ENCODE data around the gene SLC35E4.
"Not testable (repeated sequence)": the region's sequence is repeated elsewhere in the genome, so short reads cannot be mapped to it uniquely, and the experiment has no call there.

Gene SLC35E4

DNA sequence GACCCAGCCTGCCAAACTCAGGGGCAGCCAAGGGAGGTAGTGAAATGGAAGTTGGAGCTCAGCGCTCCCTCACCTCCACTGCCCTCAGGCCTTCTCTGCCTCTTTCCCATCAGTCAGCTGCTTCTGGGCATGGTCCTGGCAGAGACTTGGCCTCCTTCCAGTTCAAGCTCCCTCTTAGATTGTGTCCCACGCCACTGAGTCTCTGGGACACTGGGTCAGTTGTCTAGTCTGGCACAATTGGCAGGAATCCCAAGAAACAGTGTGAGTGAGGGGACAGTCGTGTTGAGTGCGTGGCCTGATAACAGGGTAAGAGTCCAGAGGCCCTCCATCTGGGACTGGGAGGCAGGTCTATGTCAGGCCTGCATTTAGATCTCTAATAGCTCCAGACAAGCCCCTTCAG, 7.1 kb upstream of the SLC35E4 start:
- H3K27ac ChIP-seq: no peak overlapping the region
- TF ChIP-seq, protein P1, sequence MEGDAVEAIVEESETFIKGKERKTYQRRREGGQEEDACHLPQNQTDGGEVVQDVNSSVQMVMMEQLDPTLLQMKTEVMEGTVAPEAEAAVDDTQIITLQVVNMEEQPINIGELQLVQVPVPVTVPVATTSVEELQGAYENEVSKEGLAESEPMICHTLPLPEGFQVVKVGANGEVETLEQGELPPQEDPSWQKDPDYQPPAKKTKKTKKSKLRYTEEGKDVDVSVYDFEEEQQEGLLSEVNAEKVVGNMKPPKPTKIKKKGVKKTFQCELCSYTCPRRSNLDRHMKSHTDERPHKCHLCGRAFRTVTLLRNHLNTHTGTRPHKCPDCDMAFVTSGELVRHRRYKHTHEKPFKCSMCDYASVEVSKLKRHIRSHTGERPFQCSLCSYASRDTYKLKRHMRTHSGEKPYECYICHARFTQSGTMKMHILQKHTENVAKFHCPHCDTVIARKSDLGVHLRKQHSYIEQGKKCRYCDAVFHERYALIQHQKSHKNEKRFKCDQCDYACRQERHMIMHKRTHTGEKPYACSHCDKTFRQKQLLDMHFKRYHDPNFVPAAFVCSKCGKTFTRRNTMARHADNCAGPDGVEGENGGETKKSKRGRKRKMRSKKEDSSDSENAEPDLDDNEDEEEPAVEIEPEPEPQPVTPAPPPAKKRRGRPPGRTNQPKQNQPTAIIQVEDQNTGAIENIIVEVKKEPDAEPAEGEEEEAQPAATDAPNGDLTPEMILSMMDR (conservative IDR thresholded peaks at IDR 0.05): no peak

DNA sequence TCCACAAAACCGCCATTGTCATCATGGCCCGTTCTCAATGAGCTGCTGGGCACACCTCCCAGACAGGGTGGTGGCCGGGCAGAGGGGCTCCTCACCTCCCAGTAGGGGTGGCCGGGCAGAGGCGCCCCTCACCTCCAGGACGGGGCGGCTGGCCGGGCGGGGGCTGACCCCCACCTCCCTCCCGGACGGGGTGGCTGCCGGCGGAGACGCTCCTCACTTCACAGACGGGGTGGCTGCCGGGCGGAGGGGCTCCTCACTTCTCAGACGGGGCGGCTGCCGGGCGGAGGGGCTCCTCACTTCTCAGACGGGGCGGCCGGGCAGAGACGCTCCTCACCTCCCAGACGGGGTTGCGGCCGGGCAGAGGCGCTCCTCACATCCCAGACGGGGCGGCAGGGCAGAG, 4.1 kb upstream of the SLC35E4 start:
- H3K27ac ChIP-seq: not testable (repeated sequence)

DNA sequence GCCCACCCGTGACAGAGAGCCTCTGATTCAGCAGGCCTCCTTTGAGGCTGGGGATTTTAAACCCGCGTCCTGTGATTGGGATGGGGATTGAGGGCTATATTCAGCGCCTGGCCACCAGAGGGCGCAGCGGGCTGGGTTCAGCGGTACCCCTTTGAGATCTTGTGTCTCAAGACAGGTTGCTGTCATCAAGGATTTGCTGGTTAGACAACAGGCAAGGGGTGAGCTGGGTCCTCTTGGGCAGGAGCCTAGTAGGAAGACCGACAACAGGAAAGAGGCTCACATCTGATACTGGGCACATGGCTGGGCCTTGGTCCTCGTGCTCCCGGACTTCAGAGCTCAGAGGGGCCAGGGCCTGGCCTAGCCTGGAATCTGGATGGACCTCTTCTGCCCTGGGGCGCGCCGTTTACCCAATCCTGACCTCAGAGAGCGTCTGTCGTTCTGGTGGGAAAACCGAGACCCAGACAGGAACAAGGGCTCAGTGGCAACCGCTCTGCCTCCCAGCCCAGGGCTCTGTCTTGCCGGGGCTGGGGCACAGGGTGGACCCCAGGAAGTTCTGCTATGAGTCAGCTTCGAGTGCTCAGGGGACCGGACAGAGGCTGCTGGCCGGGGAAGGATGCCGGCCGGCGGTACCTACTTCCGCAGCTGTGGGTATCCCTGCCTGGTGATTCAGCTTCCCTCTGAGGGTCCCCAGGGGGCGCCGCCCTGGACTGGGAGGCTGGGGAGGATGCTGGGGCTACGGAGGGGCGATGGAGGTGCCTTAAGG, 929 bp upstream of the SLC35E4 start:
- TF ChIP-seq, protein P1 (conservative IDR thresholded peaks at IDR 0.05): peak; percentile 92
- peak overlapping the region; percentile 65 for H3K27ac ChIP-seq

DNA sequence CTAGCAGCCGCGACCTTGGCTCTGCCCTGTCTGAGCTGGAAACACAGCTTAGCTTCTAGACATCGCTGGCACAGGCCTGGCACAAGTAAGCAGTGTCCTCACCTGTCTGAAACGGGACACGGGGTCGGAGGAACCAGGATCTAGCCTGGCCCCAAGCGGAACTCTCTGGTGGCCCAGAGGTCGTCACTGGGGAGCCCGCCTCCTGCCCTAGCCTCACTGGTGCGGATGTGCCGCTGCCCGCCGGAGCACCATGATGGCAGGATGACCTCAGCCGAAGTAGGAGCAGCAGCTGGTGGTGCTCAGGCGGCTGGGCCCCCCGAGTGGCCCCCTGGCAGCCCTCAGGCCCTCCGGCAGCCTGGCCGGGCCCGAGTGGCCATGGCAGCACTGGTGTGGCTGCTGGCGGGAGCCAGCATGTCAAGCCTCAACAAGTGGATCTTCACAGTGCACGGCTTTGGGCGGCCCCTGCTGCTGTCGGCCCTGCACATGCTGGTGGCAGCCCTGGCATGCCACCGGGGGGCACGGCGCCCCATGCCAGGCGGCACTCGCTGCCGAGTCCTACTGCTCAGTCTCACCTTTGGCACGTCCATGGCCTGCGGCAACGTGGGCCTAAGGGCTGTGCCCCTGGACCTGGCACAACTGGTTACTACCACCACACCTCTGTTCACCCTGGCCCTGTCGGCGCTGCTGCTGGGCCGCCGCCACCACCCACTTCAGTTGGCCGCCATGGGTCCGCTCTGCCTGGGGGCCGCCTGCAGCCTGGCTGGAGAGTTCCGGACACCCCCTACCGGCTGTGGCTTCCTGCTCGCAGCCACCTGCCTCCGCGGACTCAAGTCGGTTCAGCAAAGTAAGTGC, 871 bp downstream of the SLC35E4 start:
- H3K27ac ChIP-seq: peak overlapping the region; percentile 65
- TF ChIP-seq, protein P1 (conservative IDR thresholded peaks at IDR 0.05): no peak

DNA sequence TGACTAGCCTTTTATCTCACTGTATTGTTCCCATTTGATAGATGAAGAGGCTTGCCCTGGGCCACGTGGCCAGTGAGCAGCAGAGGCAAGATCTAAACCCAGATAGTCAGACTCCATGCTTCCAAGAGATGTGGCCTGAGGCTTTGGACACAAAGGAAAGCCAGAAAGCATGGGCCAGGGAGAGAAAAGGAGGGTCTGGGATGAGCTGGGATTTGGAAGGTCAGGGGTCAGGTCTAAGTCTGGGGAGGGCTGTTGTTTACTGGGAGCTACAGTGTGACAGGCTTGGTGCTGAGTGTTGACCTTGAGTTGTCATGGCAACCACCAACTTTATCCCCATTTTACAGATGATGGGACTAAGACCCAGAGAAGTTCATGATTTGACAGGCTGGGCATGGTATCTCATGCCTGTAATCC, 2.1 kb downstream of the SLC35E4 start:
- TF ChIP-seq, protein P1 (conservative IDR thresholded peaks at IDR 0.05): no peak
- H3K27ac ChIP-seq: no peak overlapping the region

DNA sequence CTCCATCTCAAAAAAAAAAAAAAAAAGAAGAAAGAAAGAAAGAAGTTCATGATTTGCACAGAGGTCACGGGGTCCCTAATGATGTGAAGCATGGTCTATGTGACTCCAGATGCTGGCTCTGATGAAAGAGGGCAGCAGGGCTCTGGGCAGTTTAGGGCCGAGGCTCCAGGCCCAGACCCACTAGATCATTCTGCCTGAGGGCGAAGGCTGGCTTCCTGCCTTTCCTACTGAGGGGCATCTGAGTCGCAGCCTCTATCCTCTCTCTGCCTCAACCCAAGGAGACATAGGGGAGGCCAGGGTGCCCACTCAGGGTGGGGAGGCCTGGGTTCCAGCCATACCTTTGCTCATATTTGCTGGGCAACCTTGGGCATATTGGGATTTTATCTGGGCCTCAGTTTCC, 4.8 kb downstream of the SLC35E4 start:
- H3K27ac ChIP-seq: no peak overlapping the region
- TF ChIP-seq, protein P1 (conservative IDR thresholded peaks at IDR 0.05): no peak

DNA sequence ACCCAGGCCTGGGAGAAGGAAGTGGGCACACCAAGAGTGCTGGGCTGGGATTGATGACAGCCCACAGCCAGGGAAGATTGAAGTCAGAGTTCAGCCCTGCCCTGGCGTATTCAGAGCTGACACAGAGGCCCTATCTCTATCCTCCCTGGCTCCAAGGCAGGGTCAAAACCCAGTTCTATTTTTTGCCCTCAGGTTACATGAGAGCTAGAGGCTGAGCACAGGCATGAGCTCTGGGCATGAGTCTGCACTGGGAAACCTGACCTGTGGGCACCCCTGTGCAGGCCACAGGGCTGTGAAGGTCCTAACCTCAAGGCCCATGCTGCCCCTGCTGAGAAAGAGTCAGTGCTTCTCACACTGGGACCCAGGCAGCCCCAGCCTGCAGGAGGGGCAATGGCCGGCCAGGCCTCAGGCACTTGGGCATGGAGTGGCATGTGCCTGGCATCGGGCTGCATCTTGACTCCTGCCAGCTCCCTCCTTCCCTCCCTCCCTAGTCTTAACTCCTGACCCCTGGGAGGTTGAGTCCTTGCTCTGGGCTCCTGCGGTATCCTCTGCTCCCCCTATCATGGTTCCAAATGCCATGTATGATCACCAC, 5.4 kb downstream of the SLC35E4 start:
- H3K27ac ChIP-seq: no peak overlapping the region
- TF ChIP-seq, protein P1 (conservative IDR thresholded peaks at IDR 0.05): no peak
